Caki2 (cell line): ENCODE data around the gene ZNF853. TPM values are rescaled to one million over a fixed set of nuclear protein-coding genes. Genes with fewer than 3 reads are reported as not detected.
"Not testable (repeated sequence)": the region's sequence is repeated elsewhere in the genome, so short reads cannot be mapped to it uniquely, and the experiment has no call there.

Experiments used
- DNase-seq: peaks from one replicate; pipeline ENCODE4 v3.0.0-alpha.2; 2015; ENCODE audit warnings: low read depth
- in situ Hi-C: cut with HindIII; loops from 2 replicates; pipeline ENCODE4 v1.10.0; 2016; ENCODE audit warnings: low sequenced_read_pairs, low pct_unique_long_range_greater_than_20kb, mixed read lengths
- total RNA-seq: library from RNA; depleted of rRNA; stranded (reverse); fragments of >200 nt; shearing (Covaris generic); gene quantifications from 2 replicates; pipeline ENCODE4 v1.2.3, GENCODE V29; 2014; ENCODE audit warnings: low replicate concordance; rRNA removed

ZNF853 gene
- total RNA-seq, result not detected in 2 replicates

- in situ Hi-C loops, result no loop called here
Measured at GRCh38 chr7:6614953-6615722, at the start of gene ZNF853. ZNF853 (plus strand) TSS chr7:6615610; CDS start chr7:6616175, 565 bp downstream.

GRCh38 chr7:6565655-6566054 lies 49.8 kb upstream of the ZNF853 start:
- DNase-seq, result no peak
- in situ Hi-C loops, result no loop called here

More at GRCh38 chr7:6614953-6615722, at the start of gene ZNF853:
- no peak for DNase-seq

- no peak for DNase-seq
- in situ Hi-C loops, result no loop called here
Measured at GRCh38 chr7:6567886-6568285, 47.5 kb upstream of the ZNF853 start.

- in situ Hi-C loops, result no loop called here
- DNase-seq, result no peak
Measured at GRCh38 chr7:6571160-6571779, 44.1 kb upstream of the ZNF853 start.

GRCh38 chr7:6575281-6576023 lies 40.0 kb upstream of the ZNF853 start:
- in situ Hi-C loops, result no loop called here
- DNase-seq, result no peak

- in situ Hi-C loops, result no loop called here
- DNase-seq, result no peak
Measured at GRCh38 chr7:6576024-6576866, 39.2 kb upstream of the ZNF853 start.

- in situ Hi-C loops, DNase-seq: not testable (repeated sequence)
Measured at GRCh38 chr7:6576867-6577368, 38.5 kb upstream of the ZNF853 start.

- in situ Hi-C loops, result no loop called here
- DNase-seq, result peak; percentile 73
Measured at GRCh38 chr7:6577369-6578113, 37.9 kb upstream of the ZNF853 start, which contains the start of gene ZDHHC4. ZDHHC4 (plus strand) TSS chr7:6577454; CDS start chr7:6580562, 3,108 bp downstream.

- in situ Hi-C loops, result no loop called here
Measured at GRCh38 chr7:6578114-6579084, 37.0 kb upstream of the ZNF853 start.

GRCh38 chr7:6579446-6579845 lies 36.0 kb upstream of the ZNF853 start:
- DNase-seq, result no peak
- in situ Hi-C loops, result no loop called here

More at GRCh38 chr7:6578114-6579084, 37.0 kb upstream of the ZNF853 start:
- peak; percentile 30 for DNase-seq

- DNase-seq, in situ Hi-C loops: not testable (repeated sequence)
Measured at GRCh38 chr7:6585746-6586432, 29.5 kb upstream of the ZNF853 start.

GRCh38 chr7:6588566-6588965 lies 26.8 kb upstream of the ZNF853 start:
- no peak for DNase-seq
- in situ Hi-C loops, result no loop called here

- DNase-seq, result peak; percentile 14
- in situ Hi-C loops, result no loop called here
Measured at GRCh38 chr7:6589151-6589828, 26.1 kb upstream of the ZNF853 start.

GRCh38 chr7:6589829-6590644 lies 25.4 kb upstream of the ZNF853 start, which contains the start of gene INTS15:
INTS15 (plus strand) TSS chr7:6590021; CDS start chr7:6590284, 263 bp downstream.
- in situ Hi-C loops, result no loop called here
- DNase-seq, result peak; percentile 81
